Stimulated activated CD4-positive, alpha-beta T cell treated with anti-CD3 and anti-CD28 coated beads, Interleukin-1b, Interleukin-23, amount 100 ng/mL, for 48 hours (primary cell): ENCODE data around the gene ABCA4.

Experiments
- DNase-seq: peaks from one replicate; pipeline ENCODE4 v3.0.0-alpha.2; 2020

Gene ABCA4

DNA sequence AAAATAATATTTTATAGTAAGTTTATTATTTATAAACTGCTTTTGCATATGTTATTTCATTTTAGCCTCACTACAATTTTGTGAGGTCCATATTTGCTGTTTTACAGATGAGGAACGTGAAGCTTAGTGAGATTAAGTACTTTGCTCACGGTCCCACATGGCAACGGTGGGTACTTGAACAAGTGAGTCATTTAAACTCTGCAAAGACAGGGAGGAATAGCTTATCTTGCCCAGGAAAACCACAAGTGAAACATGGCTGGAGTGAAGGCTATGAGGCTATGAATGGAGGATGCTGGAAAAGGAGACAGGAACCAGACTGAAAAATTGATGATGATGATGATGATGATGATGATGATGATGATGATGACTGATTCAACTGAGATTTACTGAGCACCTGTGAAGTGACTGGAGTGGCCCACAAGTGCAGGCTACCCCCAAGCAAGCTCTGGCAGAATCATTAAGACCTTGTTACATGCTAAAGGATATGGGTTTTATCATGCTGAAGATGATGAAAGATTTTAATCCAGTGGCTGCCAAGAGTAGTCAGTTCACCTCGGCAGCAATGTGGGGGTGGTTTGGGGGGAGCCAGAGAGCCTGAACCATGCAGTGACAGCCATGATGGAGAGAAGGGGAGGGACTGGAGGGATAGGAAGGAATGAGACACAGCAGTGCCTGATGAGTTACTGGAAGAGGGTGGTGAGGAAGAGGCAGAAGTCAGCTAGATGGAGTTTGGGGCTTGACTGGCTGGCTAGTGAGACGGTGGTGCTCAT is 1.4 kb upstream of the ABCA4 start:
- DNase-seq = no peak

DNA sequence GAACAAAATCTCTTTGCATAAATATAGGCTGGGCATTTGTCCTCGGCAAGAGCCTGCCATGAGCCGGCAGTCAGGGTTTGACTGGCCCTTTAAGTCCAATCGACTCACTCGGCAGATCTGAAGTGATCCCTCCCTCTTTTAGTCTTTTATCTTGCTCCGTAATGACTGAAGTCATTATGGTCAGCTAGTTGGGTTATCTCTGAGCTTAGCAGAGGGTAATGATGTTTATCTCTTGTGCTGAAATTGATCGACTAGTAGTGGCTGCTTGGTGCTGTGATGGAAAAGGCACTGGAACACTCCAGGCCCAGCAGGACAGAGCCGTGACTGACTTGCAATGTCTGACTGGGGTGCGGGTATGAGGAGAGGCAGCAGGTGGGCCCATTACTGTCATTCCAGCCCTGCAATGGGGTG is 468 bp upstream of the ABCA4 start:
- no peak for DNase-seq

DNA sequence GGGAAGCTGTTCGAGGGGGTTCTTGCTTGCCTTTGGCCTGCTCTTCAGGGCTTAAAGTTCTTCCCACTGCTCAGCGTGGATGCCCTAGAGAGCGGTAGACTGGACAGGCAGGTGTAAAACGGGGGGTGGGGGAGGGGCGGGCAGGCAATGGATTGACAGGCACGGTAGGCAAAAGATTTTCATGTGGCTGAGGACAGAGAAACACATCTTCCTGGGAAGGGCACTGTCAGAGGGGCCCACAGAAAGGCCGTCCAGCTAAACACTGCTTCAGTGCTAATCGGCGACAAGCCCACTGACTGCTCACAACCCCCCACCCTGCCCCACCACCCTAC is 412 bp downstream of the ABCA4 start:
- no peak for DNase-seq

DNA sequence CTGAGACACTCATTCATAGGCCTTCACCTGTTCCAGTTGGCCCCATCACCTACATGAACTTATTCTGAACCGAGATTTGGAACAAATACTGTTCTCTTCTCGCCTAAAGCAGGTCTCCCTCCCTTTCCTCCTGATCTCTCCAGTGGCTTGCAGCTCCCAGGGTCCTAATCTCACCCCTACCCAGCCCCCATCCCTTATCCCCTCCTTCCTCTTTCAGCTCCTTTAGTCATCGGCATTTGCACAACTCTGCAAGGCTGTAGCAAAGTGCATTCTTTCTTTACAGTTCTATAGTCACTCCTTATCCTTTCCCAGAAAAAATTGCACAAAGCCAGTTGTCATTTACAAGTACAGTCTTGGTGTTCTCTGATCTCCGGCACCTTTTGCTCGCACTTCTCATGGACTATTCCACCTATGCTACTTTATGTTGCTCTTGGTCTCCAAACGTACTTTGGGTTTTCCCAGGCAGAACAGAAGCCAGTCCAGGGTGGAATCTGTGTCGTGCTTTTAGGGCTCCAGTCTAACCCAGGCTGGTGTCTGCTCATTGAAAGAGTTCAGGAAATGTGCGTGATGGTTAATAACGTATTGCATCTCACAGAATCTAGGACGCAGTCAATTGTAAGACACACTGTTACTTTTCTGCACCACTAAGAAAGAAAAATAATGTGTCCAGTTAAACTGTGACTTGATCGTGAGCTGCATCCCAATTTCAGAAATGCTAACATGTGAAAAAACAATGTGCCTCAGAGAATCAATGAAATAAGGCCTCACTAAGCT is 965 bp downstream of the ABCA4 start:
- DNase-seq = no peak

DNA sequence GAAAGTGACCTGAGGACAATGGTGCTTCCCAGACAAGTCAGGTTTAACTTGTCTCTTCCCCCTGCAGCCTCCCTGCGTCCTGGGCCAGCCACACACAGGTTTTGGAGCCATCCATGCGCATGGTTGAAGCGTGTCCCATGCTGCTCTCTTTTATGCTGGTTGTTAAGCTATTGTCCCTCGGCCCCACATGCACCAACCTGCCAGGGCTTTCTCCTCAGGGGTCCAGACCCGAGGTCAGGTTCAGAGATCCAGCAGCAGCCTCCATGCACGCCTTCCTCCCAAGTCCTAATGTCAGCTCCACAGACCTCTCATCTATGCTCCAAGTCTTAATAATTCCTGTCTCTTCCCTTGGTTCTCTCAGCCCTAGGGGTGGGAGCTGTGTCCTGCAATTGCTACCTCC is 1.6 kb downstream of the ABCA4 start:
- DNase-seq = no peak

DNA sequence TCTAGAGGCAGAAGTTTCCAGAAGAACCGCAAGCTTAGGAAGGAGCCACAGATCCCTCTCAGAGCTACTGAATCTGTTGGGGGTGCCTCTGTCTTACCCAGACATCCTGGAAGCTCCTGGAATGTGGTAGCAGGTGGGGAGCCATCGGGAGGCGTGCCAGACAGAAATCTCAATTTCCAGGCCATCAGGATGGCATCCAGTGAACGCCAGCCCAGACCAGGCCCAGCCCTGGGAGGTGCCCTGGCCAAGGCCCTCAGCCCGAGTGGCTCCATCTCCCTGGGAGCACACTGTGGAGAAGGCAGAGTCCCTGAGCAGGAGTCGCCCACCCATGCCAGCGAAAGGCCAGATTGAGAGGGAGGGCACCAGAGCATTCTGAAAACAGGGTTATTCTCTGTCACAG is 2.5 kb downstream of the ABCA4 start:
- no peak for DNase-seq

DNA sequence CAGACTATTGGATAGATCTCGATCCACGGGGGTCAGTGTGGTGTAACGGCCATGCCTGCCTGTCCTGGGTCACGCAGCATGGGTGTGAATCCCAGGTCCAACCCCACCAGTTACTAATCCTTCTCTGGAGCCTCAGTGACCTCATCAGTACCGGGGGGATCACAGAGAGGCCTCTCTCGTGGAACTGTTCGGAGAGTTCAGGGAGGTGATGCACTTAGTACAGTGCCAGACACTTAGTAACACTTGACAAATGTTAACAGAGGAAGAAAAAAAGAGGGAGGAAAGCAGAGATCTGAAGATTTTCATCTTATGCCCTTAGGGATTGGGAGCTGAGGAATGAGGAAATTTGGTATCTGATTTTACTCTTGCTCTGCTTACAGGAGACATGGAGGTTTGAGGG is 2.9 kb downstream of the ABCA4 start:
- no peak for DNase-seq

DNA sequence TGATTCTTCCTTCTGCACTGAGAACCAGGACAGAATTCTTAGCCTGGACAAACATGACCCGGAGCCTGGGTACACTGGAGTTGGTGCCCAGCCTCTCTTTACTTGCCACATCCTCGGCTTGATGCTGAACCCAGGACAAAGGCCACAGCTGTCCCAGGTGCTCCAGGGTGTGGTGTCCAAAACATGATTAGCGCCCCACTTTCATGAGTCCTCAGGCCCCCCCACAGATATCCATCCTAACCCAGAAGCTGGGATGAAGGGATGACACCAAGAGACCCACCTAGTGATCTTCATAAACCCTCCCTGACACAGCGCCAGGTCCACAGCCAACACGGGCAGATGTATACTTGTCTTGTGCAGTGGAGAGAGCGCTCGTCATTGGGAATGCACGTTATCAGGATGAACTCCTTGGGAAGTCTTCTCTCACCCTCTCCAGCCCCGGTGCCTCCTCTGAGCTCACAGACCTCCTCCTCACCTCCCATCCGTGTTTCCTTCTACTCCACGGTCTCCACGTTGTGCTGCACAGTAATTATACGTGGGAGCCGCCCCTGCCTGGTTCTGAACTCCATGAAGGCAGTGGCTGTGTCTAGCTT is 3.6 kb downstream of the ABCA4 start:
- no peak for DNase-seq

DNA sequence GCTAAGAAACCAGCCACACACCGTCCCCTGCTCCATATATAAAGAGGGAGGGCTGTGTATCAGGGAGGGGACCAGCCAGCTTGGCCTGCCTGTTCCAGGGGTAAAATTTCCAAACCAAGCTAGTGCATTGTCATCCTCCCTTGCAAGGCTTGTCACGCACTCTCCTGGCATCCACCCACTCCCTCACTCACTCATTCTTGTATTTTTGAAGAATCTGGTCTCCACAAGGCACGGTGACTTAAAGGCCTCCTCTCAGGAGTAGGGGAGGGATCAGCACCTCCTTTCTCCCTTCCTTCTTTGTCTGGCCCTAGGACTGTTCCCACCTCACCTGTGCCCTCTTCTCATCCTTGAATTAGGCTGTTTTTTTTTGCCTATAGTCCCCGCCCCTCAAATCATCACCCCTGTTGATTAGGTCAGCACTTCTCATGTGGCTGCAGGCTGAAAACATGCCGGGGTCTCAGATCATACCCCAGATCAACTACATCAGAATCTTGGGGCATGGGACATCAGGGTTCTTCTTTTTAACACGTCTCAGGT is 5.0 kb downstream of the ABCA4 start:
- no peak for DNase-seq

DNA sequence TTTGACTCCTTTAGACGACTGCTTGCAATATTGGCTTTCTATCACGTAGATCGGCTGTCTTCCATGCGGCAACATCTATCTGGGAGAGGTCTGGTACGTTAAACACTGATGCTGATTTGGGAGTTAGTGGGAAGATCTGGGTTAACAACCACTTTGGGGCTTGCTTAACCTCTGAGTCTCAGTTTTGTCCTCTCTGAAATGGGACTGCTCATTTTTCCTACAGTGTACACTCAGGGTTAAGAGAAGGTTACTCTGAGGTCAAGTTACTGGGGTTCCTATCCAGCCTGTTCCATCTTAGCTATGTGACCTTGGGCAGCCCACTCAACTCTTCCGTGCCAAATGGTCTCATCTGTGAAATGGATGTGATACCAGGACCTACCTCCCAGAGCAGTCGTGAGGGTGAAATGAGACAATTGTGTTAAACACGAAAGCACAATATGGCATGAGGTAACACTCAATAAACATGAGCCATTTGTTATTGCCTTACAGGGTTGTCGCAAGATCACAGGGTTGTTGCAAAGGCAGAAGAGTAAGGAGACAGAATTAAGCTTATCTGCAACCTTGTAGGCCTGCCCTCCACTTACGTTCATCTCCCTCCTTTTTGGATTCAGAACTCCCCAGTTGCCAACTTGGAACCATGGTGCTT is 5.6 kb downstream of the ABCA4 start:
- DNase-seq = no peak

DNA sequence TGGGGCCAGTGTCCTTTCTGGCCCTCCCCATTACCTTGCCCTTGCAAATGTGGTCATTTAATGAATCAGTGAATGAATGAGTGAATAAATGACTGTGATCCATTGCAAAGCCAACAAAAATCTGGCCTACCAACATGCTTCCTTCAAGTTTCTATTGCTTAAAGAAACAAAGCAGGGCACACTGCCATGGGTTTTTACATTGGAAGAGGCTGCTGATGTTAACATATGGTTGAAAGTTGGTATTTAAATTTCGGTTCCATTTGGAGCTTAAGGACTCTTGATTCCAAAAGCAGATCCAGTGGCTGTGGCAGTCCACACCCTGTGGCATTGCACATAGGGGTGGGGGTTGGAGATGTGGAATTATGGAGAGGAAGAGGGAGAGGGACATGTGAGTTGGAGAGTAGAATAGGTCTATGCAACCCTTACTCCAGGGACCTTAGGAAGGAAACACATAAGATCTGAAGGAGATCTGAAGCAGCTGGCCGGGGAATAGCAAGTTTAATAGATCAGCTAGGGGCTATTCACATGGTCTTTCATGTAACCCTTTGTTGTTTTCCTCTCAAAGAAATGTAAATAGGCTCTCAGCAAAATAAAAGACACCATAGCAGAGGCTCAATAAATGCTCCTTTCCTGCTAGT is 7.2 kb downstream of the ABCA4 start:
- DNase-seq = no peak

DNA sequence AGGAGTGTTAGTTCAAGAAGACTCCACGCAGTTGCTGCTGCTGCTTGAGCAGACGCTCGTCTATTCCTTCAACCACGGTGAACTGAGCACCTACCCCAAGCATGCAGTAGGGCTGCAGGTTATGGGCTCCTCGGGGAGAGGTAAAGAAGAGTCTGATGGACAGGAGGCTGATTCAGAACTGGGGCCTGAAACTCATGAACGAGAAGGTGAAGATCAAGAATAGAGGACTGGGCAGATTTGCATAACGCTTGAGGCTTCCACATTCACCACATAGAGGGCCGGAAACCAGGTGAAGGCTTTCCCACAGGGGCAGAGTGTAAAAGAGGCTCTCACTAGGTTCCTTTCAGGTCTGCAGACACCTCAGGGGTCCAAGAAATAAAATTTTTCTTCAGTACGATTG is 9.1 kb downstream of the ABCA4 start:
- no peak for DNase-seq

DNA sequence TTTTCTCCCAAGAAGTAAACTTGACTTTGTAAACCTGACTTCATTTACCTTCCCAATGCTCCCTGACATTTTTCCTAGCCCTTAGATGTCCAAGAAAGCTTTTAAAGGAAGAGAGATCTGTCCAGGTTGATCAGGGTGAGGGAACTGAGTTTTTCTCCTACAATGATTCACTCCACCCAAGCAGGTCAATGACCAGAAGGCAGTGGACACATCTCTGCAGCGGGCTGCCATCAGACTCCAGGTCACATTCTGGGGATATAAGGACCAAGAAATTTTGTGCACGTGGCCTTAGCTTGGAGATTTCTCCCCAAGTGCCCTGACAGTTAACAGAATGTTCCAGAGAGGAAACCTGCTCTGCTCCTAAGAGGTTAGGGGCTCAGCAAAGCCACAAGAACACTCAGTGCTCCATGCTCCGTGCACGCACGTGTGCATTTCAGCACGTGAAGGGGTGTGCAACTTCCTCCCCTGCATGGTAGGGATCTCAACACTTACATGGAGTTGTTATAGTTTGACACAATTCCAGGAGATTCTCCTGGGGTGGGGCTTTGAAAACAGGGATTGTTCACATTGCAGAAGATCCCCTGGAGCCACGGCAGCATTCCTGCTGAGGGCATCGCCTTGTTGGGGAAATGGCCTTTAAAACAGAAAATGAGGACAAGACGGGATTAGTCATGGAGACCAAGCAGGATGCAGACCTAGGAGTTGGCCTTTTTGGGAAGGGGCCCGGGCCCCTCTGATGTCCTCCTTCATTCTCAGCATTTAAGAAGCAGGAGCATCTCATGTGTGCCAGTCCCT is 9.8 kb downstream of the ABCA4 start:
- DNase-seq = no peak

DNA sequence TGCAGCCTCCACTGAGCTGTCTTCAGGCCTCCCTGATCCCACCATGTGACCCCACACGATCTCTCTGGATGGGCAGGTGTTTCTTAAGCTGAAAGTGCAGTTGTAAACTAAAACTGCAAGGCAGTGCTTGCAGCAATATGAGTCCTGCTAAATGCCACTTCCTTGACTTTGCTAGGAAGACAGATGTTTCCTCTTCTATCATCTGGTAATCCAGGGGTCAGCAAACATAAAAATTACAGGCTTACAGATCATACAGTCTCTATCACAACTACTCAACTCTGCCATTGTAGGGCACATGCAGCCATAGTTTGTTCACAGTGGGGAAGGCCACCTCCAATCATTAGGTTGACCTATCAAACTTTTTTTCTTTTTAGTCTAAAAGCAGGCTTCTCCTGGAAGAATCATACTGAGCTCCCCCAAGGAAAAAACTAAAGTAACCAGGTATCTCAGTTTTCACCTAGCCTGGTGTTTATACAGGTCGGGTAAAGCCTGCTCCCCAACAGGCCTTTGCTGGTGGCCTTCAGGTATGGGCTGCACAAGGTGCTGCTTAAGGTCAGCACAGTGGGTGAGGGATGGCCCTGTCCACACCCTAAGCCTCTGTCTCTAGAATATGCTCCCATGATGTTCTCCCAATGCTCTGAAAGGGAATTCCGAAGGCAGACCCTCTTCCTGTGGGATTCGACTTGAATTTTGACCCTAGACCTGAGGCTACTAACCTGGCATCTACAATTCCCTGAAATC is 10.8 kb downstream of the ABCA4 start:
- no peak for DNase-seq

DNA sequence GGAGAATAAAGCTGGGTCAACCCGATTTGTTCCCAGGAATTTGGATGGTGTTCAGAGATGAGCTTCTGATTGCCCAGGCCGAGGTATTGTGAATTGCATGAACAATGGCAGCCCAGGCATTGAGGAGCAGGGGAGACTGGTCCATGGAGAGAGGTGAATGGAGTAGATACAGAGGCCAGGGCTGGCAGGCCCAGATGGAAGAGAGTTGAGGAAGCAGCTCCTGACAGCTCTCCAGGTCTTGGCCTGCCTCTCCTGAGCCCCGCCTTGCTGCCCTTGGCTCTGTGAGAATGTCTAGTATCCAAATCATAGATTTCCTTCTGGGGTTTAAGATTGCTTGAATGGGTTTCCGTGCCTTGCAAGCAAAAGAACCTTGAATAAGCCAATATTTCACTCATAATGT is 11.5 kb downstream of the ABCA4 start:
- DNase-seq = no peak

DNA sequence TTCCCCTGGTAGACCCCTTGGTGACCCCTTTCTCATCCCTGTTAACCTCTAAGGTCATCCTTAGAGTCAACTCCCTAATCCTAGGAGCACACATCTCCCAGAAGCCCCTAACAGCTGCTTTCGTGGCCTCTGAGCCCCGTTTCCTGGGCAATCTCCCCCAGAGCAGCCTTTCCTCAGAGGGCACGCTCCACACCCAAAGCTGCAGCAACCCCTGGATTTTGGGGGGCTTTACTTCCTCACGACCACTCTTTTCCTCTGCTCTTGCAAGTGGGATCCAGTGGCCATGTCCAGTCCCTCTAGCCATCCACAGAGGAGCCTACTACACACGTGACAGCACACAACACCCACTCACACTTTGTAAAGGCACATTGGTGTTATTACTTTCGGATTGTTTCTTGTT is 13.8 kb downstream of the ABCA4 start:
- DNase-seq = no peak

DNA sequence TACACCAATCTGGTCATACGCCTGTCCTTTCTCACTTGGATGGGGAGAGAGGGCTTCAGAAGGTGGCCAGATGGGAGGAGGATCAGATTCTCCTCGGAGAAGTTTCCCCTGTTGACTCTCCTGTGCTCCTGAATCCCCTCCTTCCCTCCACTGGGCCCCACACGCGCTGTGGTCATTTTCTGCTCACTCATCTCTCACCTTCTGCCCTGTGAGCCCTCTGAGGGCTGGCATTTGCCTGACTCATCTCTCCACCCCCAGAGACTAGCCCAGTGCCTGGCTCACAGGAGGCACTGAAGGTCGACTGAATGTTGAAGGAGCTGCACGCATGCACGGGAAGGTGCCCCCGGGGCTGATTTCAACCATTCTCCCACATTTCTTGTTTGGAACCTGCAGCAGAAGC is 14.2 kb downstream of the ABCA4 start:
- no peak for DNase-seq

DNA sequence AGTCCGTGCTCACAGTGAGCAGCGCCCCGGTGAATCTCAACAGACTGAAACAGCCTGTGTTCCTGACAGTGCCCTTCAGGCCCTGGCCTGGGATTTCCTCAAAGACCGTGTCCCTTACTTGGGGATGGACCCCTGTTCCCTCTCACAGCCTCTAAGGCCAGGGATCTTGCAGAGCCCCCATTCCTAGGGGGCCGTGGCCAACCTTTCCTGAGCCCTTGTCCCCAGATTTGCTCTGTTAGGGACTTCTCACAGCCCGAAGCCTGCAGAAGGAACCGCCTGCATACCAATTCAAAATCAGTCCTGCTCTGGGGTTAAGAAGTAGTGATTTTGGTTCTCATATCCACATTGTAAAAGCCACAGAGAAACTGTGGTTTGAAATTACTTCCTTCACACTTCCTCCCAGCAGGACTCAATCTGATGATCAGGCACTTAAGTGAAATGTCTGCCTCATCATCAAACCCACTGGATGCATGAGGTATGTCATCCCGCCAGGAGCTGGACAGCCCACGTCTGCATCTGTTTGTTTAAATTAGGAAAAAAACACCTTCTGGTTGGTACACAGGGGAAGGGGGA is 14.9 kb downstream of the ABCA4 start:
- DNase-seq = no peak

DNA sequence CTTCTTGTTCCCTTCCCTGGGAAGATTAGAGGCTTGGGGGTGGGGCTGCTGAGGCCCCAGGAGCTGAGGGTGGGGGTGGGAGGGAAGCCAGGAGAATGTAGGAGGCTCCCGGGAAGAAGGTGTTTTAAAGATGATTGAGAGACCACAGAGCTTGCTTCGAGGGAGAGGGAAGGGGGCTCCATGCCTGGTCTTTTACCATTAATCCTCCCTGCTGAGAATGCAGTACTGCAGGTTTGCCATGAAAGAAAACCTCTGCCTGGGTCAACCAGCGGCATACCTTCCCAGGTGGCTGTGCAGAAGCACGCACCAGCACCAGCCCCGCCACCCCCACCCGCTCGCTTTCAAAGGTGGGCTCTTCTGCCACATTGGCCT is 15.4 kb downstream of the ABCA4 start:
- no peak for DNase-seq

DNA sequence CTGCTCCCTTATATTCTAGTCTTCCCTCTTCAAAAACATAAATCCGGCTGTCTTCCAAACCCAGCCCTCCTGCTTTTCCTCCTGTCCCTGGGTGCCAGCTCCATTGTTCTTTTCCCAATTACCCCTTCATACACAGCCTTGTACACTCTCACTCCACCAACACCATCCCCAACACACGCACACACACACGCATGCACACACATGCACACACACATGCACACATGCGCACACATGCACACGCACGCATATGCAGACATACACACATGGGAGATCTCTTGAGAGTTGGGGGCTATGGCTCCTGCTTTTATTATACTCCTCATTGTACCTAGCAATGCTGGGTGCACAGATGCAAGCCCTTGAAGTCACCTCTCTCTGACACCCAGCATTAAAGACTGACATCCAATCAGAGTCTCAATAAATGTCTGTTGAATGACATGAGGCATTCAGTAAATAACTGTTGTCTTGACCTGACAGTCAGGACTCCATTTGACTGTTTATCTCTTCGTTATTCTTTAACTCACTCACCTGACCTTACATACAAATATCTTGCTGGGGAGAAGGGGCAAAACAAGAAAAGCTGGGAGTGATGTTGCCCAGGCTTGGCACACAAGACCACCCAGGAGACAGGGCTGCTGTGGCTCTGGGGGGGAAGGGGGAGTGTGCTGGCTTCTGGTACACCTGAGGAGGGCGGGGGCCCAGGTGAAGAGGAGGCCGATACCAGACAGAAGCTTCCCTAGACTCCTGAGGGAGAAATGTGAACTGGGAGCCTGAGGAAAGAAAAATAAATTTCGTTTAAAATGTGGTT is 16.0 kb downstream of the ABCA4 start:
- DNase-seq = no peak
